Activated naive CD8-positive, alpha-beta T cell treated with anti-CD3 and anti-CD28 coated beads, Interleukin-2, amount 50 U/mL, for 24 hours (primary cell): ENCODE results near the gene IPO7.

Source experiments
- ATAC-seq: fragments of 150-1000 bp; cut with Tn5 transposase; one replicate; pipeline ENCODE4 v1.10.0; 2021
- DNase-seq: peaks from one replicate; pipeline ENCODE4 v3.0.0; 2021
- H3K27ac Mint-ChIP-seq: one replicate; pipeline ENCODE4 v1.8.0; 2021; ENCODE audit warnings: mild to moderate bottlenecking, mixed read lengths
- H3K27me3 Mint-ChIP-seq: one replicate; pipeline ENCODE4 v1.8.0; 2021; ENCODE audit warnings: mixed read lengths
- H3K36me3 Mint-ChIP-seq: one replicate; pipeline ENCODE4 v1.8.0; 2021; ENCODE audit warnings: low read depth, mixed read lengths
- H3K4me1 Mint-ChIP-seq: one replicate; pipeline ENCODE4 v1.8.0; 2021; ENCODE audit warnings: mixed read lengths
- H3K4me3 Mint-ChIP-seq: one replicate; pipeline ENCODE4 v1.8.0; 2021; ENCODE audit warnings: mild to moderate bottlenecking, moderate library complexity, mixed read lengths
- H3K9me3 Mint-ChIP-seq: one replicate; pipeline ENCODE4 v1.8.0; 2021; ENCODE audit warnings: mixed read lengths

Gene IPO7

DNA sequence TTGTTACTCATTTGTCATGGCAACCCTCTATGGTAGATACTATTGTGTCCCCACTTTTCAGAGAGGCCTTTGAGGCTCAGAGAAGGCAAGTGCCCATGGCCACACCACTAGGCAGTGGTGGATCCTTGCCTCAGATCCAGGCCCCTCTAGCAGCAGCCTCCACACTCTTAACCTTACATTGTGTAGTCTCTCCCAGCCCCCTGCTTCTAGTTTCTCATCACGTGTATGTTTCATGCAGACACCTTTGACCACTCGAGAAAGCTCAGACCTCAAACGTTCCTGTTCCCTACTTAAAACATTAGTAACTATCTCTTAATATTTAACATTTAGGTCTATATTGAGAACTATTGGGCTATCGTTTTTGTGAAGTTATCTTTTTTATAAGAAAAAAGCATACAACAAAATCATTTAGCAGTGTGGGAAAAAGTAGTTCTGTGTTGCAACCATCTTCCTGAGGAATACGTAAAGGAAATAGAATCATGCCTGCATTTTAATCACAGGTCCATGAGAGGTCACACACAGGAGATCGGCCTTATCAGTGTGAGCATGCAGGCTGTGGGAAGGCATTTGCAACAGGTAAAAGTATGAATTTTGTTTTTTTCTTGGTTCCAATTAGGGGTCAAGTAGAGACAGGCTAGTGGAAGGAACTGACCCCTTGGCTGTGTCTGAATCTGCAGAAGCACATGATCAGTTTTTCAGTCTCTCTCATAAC lies 111.5 kb downstream of the IPO7 start:
- ATAC-seq (no peak), DNase-seq (no peak)
- no peak overlapping the region for H3K4me3 Mint-ChIP-seq
- H3K27ac Mint-ChIP-seq, result peak overlapping the region; percentile 27
- H3K36me3 Mint-ChIP-seq, result peaks cover 34% of the 10 kb centered on the region
- no peaks in the 10 kb centered on the region for H3K9me3 Mint-ChIP-seq
- H3K27me3 Mint-ChIP-seq, result no peaks in the 10 kb centered on the region
- H3K4me1 Mint-ChIP-seq, result no peaks in the 10 kb centered on the region
